Effector CD4-positive, alpha-beta T cell (primary cell): ENCODE measurements around the gene PLXNB1.

Source experiments
- DNase-seq: peaks from one replicate; pipeline ENCODE4 v3.0.0-alpha.2; 2020

PLXNB1 gene

GRCh38 chr3:48416546-48416945 is 13.3 kb downstream of the PLXNB1 start:
- no peak for DNase-seq

DNA sequence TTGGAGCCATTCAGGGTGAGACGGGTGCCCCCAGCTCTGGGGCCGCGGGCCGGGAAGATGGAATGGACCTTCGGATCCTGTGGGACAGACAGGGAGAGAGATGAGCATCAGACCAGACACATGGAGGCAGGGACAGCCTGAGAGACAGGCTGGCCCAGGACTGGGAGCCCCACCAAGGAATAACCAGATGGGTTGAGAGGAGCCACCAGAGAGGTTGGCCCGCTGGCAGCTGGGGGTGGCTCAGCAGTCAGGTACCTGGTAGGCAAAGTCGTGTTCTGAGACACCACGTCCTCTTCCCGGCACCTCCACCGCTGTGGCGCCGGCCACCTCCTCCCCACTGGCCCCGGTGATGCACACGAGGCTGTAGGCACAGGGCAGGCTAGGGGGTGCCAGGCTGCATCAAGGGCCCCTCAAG is 13.8 kb downstream of the PLXNB1 start:
- no peak for DNase-seq

DNA sequence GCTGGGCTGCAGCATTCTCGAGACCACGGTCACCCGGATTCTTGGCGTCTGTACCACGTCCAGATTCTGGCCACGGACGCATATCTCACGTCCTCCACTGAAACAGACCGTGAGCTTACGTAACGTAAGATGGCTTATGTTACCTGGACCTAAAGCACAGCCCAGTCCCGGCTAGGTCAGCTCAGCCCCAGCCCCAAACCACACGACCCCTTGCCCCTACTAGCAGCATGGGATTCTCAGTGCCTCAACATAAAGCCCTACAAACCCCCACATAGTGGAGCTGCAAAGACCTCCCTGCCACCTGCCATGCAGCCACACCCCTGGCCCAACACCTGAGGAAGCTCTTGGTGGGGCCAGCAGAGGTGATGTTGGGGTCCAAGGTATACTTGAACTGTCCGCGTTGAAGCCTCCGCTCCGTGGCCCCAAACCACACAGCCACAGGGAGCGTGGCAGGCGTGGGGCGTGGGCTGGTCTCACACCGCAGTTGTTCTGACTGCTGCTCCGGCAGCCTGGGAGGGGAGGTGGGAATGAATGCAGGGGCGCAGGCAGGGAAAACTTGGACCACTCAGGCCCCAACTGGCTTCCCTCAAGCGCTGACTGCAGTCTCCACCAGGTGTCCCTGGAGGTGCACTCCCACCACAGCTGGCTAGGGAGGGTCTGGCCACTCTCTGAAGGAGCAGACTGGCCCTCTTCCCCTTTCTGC is 14.5 kb downstream of the PLXNB1 start:
- no peak for DNase-seq

DNA sequence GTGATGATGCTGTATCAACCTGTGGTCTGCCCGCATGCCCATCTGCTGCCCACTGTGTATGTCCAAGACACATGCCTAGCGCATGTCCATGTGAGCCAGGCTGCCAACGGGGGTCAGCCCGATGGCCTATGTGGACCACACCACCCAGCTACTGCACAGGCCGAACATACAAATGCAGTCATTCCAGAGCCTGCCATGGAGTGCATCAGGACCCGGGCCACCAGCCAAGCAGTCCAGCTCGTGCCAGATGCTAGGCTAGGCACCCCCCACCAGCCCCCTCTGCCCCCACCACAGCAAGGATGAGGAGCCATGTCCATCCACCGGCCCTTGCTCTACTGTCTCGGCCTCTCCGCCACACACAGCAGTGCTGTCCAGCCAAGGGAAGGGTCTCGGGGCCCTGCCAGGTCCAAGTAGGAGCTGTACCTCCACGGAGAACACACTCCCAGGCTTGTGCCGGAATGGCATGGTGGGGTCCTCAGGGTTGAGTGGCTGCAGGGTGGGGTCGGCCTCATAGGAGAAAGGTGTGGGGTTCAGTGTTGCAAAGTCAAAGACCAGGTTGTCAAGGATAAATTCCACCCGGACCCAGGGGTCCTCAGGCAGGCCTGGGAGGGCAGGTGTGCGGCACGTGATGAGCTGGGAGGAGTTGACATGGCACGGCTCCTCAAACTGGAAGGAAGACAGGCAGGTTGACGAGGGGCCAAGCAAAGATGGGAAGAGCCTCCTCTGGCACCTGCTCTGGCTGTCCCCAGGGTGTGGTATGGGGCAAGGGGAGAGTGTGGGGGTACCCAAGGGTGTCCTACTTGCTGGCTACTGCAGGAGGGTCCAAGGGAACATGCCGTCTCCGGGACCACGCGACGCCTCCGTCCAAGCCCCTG is 15.3 kb downstream of the PLXNB1 start:
- no peak for DNase-seq

GRCh38 chr3:48413611-48414010 is 16.3 kb downstream of the PLXNB1 start:
- DNase-seq = no peak

DNA sequence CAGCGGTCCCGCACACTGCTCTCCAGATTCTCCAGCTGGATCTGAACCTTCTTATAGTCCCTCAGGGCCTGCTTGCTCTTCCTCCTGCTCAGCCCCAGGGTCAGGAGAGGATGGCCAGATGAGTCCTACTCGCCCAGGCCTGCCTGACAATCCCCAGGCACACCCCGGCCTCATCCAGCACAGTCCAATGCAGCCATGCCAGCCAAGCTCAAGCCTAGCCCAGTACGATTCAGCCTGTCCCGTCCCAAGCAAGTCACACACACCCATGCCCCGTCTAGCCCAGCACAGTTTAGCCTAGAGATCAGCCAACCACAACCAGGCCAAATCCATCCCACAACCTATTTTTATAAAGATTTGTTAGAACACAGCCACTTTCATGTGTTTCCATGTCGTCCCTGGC is 16.8 kb downstream of the PLXNB1 start:
- no peak for DNase-seq

DNA sequence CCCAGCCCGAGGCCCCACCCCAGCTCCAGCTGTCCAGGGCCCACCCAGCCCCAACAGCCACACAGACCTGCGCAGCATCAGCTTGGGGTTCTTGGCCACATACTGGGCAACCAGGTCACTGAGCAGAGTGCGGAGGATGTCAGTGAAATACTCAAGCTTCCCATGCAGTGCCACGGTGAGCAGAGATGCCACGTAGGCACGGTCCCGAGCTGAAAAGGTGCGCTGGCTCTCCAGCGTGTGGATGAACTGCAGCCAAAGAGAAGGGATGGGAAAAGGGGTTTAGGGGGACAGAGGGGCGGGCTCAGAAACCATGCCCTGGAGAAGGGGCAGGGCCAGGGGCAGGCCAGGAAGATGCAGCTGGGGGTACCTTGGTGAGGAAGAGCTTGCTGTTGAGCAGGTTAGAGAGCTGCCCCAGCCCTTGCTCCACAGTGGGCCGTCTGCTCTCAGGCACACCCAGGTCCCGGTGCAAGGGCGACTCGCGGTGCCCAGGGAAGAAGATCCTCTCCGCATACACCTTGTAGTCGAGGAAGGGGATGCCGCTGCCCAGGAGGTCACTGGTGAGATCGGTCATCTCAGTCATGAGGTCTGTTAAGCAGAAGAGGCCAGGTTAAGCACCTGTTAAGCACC is 17.4 kb downstream of the PLXNB1 start:
- DNase-seq = no peak

DNA sequence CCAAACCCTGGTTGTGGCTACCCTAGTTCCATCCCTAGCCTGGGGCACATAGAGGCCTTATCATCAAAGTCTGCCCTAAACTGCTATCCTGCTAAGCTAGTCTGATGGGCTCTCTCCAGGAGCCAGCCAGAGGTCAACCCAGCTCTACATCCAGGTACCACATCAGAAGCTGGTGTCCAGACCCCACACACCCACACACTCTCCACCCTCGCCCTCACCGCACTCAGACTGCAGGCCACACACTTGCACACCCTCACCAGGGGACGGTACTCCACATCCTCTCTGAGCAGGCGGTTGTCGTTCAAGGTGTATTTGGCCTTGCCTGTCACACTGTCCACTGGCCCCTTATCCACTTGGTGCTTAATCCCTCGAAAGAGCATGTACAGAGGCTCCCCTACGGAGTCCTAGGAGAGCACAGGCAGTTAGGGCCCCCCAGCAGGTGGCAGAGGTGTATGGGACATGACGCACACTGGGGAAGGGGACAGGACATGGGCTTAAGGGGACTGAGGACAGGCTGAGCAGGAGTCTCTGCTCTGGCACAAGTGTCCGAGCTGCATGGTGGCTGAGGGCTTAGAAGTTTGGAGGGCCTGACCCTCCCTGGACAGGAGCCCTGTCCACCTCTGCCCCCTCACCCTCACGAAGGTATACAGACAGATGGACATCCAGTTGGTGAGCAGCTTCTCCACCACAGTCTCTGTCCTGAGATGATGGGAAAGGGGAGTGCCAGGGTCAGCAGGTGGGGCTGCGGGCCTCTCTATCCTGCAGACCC is 18.1 kb downstream of the PLXNB1 start:
- no peak for DNase-seq

- no peak for DNase-seq
Measured at GRCh38 chr3:48411041-48411588, 18.8 kb downstream of the PLXNB1 start.

DNA sequence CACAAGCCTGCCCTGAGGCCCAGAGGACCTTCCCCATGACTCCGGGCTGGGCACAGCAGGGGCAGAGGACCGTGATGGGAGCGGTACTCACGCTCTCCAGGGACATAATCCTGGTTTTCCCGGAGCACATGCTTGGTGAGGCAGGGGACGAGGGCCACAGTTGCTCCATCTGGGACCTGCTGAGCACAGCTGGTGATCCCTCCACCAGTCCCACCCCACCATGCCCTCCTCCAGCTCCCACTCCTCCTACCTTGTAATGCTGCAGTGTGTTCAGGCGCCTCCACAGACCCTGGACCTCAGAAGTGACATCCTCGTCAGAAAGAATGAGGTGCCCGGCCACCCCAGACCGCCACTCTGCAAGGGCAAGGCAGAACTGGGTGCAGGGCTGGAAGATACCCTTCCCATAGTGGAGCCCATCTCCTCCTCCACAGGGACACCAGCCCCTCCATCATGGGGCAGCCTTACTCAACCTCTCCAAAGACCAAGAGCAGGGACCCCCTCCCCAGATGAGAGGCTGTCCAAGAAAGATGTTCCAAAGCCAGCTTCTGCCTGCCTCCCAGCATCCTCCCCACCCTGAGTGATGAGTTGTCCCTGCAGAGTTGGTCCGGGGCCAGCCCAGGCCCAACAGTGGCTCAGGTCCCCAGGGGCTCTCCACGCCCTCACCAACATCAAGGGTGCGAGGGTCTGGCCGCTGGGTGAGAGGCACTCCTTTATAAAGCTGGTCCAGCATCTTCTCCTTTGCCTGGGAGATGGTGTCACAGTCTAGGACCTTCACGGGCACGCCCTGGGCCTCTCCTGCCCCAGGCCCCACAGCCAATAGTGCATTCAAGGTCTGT is 19.5 kb downstream of the PLXNB1 start:
- DNase-seq = no peak

DNA sequence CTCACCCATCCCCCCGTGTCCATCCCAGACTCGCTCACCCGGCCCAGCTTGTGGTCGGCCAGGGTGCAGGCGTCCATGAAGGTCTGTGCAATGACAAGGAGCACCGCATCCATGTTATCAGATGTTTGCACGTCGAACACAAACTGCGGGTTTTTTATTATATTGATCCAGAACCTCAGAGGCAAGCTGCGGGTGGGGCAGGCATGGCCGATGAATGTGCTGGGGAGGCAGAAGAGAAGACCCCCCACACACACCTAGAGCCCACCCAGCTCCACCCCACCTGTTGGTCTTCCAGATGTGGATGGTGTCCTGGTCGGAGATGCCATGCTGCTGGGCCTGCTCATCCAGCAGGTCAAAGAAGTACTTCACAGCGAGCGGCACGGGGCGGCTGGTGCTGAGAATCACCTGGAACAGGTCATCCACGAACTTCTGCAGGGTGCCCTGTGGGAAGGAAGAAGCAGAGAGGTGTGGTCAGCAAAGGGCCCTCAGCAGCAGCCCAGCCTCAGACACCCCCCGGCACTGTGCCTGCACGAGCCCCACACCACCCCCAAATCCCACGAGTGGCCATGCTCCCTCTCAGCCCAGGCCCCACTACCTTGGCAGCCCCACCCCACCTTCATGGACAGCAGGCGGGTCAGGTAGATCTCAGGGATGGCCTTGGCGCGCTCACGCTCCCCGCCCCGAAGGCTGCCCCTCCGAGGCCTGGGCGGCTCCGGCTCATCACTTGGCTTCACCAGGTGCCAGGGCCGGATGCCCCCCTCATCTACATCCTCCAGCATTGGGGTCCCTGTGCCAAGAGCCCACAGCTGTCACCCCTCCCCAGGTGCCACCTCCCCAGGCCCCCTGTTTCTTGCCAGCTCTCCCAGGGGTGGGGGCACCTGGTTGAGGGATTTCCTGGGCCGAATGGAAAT is 20.3 kb downstream of the PLXNB1 start:
- no peak for DNase-seq

GRCh38 chr3:48408823-48409281 is 21.0 kb downstream of the PLXNB1 start:
- no peak for DNase-seq

- no peak for DNase-seq
Measured at GRCh38 chr3:48407542-48408099, 22.3 kb downstream of the PLXNB1 start.

GRCh38 chr3:48406443-48407431 is 23.1 kb downstream of the PLXNB1 start:
- DNase-seq = no peak

- no peak for DNase-seq
Measured at GRCh38 chr3:48405971-48406370, 23.9 kb downstream of the PLXNB1 start.

- no peak for DNase-seq
Measured at GRCh38 chr3:48405343-48405881, 24.5 kb downstream of the PLXNB1 start.

DNA sequence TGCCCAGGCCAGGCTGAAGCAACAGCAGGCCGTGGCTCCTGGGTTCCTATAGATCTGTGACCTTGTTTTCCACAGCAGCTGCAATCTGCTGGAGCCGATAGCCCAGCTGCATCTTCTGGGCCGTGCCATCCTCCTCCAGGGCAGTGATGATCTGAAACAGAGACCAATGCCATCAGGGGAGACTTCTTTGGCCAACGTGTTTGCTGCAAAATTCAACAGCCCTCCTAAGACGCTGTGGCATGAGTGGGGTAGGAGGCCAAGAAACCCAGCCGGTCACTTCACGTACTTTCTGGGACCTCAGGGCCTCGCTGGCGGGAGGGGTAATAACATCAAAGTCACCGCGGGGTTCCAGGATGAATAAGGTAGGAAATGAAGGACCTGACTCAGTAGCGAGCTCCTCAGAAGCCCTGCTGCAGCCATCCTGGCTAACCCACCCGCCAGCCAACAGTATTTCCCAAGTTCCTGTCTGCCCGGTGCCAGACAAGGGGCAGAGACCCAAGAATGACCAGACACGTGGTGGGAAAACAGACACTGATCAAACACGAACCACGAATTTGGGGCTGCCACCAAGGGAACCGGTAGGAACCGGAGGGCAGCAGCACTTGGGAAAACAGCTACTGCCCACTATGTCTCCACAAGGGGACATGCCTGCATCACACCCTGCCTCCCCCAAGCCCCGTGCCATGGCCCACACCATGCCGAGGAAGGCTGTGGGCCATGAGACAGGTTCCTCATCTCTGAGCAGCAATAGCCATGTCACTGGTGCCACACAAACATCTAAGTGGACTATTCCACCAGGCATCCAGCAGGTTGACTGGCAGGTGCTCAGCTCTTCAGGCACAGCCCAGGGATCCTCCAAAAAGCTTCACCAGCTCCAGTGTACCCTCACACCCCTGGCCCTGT is 25.2 kb downstream of the PLXNB1 start:
- DNase-seq = no peak
